ENCODE data around the gene SORCS1. TPM values are rescaled to one million over a fixed set of nuclear protein-coding genes. Genes with fewer than 3 reads are reported as not detected.

SORCS1 gene
- total and polyA plus RNA-seq, 2 experiments from 2014 or later = not detected

GRCh38 chr10:106540645-106541044 lies 623.9 kb downstream of the SORCS1 start:
- H3K9me3 ChIP-seq (ENCODE audit: low read depth) = no peaks in the 10 kb centered on the region
- peaks cover 4% of the 10 kb centered on the region; the same call in 1 of the 2 replicates for H3F3A ChIP-seq (ENCODE audit: insufficient read depth)
- H3K4me2 ChIP-seq (ENCODE audit: unreplicated experiment) = no peak overlapping the region
- no peaks in the 10 kb centered on the region for H3K9me2 ChIP-seq (ENCODE audit: insufficient read depth)
- H4K20me1 ChIP-seq (ENCODE audit: insufficient read depth) = no peaks in the 10 kb centered on the region
- no peak overlapping the region for H2AFZ ChIP-seq
- no peaks in the 10 kb centered on the region for H3K4me1 ChIP-seq (ENCODE audit: insufficient read depth)
- H3K27me3 ChIP-seq (replicated peaks; ENCODE audit: insufficient read depth) = no peaks in the 10 kb centered on the region
- in situ Hi-C loops (cut with MboI) = no loop called here
- peak; percentile 18 for DNase-seq
- H3K4me3 ChIP-seq = no peak overlapping the region
- TF ChIP-seq EZH2phosphoT487 (IDR thresholded peaks at IDR 0.05; ENCODE audit: insufficient read depth, low read depth) (no peak), EZH2 (IDR thresholded peaks at IDR 0.05; ENCODE audit: insufficient read depth, poor library complexity, severe bottlenecking) (no peak)
- H3K9ac ChIP-seq = no peak overlapping the region
- no peaks in the 10 kb centered on the region for H3K36me3 ChIP-seq (ENCODE audit: low read depth)
- H3K27ac ChIP-seq = no peak overlapping the region
- no peaks in the 10 kb centered on the region for H3K79me2 ChIP-seq (ENCODE audit: insufficient read depth)

- no peak overlapping the region for H3K9ac ChIP-seq
- H3K36me3 ChIP-seq (ENCODE audit: low read depth) = no peaks in the 10 kb centered on the region
- no peak for DNase-seq
- no peaks in the 10 kb centered on the region for H3K27me3 ChIP-seq (replicated peaks; ENCODE audit: insufficient read depth)
- no peak overlapping the region for H3K4me3 ChIP-seq
- H3K4me1 ChIP-seq (ENCODE audit: insufficient read depth) = no peaks in the 10 kb centered on the region
- no peak overlapping the region for H2AFZ ChIP-seq
- WGBS, 2 experiments (ENCODE audit: low coverage in 1 of 2, low lambda C conversion rate in 2 of 2, missing lambda C conversion rate in 2 of 2) = 57 to 59% methylated on average over 5 of the region's 5 CpGs
- TF ChIP-seq EZH2phosphoT487 (IDR thresholded peaks at IDR 0.05; ENCODE audit: insufficient read depth, low read depth) (no peak), EZH2 (IDR thresholded peaks at IDR 0.05; ENCODE audit: insufficient read depth, poor library complexity, severe bottlenecking) (no peak)
- in situ Hi-C loops (cut with MboI) = no loop called here
- H3K79me2 ChIP-seq (ENCODE audit: insufficient read depth) = no peaks in the 10 kb centered on the region
- no peaks in the 10 kb centered on the region for H3K9me2 ChIP-seq (ENCODE audit: insufficient read depth)
- no peak overlapping the region for H3K4me2 ChIP-seq (ENCODE audit: unreplicated experiment)
- peaks cover 4% of the 10 kb centered on the region; the same call in 1 of the 2 replicates for H3F3A ChIP-seq (ENCODE audit: insufficient read depth)
- H3K27ac ChIP-seq = no peak overlapping the region
- no peaks in the 10 kb centered on the region for H4K20me1 ChIP-seq (ENCODE audit: insufficient read depth)
- H3K9me3 ChIP-seq (ENCODE audit: low read depth) = no peaks in the 10 kb centered on the region
Measured at GRCh38 chr10:106537866-106538265, 626.6 kb downstream of the SORCS1 start.

- H3F3A ChIP-seq (ENCODE audit: insufficient read depth) = peaks cover 2% of the 10 kb centered on the region; the same call in 1 of the 2 replicates
- H3K27ac ChIP-seq = no peak overlapping the region
- no peak overlapping the region for H3K4me2 ChIP-seq (ENCODE audit: unreplicated experiment)
- in situ Hi-C loops (cut with MboI) = no loop called here
- H3K9me3 ChIP-seq (ENCODE audit: low read depth) = no peaks in the 10 kb centered on the region
- H4K20me1 ChIP-seq (ENCODE audit: insufficient read depth) = no peaks in the 10 kb centered on the region
- no peaks in the 10 kb centered on the region for H3K9me2 ChIP-seq (ENCODE audit: insufficient read depth)
- H3K9ac ChIP-seq = no peak overlapping the region
- no peaks in the 10 kb centered on the region for H3K4me1 ChIP-seq (ENCODE audit: insufficient read depth)
- H3K79me2 ChIP-seq (ENCODE audit: insufficient read depth) = no peaks in the 10 kb centered on the region
- no peak overlapping the region for H2AFZ ChIP-seq
- DNase-seq = peak; percentile 1
- TF ChIP-seq EZH2phosphoT487 (IDR thresholded peaks at IDR 0.05; ENCODE audit: insufficient read depth, low read depth) (no peak), EZH2 (IDR thresholded peaks at IDR 0.05; ENCODE audit: insufficient read depth, poor library complexity, severe bottlenecking) (no peak)
- H3K4me3 ChIP-seq = no peak overlapping the region
- 31 to 36% methylated on average over 5 of the region's 5 CpGs for WGBS, 2 experiments (ENCODE audit: low coverage in 1 of 2, low lambda C conversion rate in 2 of 2, missing lambda C conversion rate in 2 of 2)
- no peaks in the 10 kb centered on the region for H3K36me3 ChIP-seq (ENCODE audit: low read depth)
- no peaks in the 10 kb centered on the region for H3K27me3 ChIP-seq (replicated peaks; ENCODE audit: insufficient read depth)
Measured at GRCh38 chr10:106535304-106535953, 629.1 kb downstream of the SORCS1 start.

- in situ Hi-C loops (cut with MboI) = no loop called here
- TF ChIP-seq EZH2 (IDR thresholded peaks at IDR 0.05; ENCODE audit: insufficient read depth, poor library complexity, severe bottlenecking) (no peak), EZH2phosphoT487 (IDR thresholded peaks at IDR 0.05; ENCODE audit: insufficient read depth, low read depth) (no peak)
- H3K79me2 ChIP-seq (ENCODE audit: insufficient read depth) = no peaks in the 10 kb centered on the region
- H3K36me3 ChIP-seq (ENCODE audit: low read depth) = no peaks in the 10 kb centered on the region
- H3K9me2 ChIP-seq (ENCODE audit: insufficient read depth) = no peaks in the 10 kb centered on the region
- H3K4me1 ChIP-seq (ENCODE audit: insufficient read depth) = no peaks in the 10 kb centered on the region
- no peaks in the 10 kb centered on the region for H3F3A ChIP-seq (ENCODE audit: insufficient read depth)
- H4K20me1 ChIP-seq (ENCODE audit: insufficient read depth) = no peaks in the 10 kb centered on the region
- no peak for DNase-seq
- H3K27ac ChIP-seq = no peak overlapping the region
- H3K9ac ChIP-seq = no peak overlapping the region
- no peak overlapping the region for H3K4me3 ChIP-seq
- no peak overlapping the region for H2AFZ ChIP-seq
- H3K27me3 ChIP-seq (replicated peaks; ENCODE audit: insufficient read depth) = no peaks in the 10 kb centered on the region
- H3K9me3 ChIP-seq (ENCODE audit: low read depth) = no peaks in the 10 kb centered on the region
- WGBS, 2 experiments (ENCODE audit: low coverage in 1 of 2, low lambda C conversion rate in 2 of 2, missing lambda C conversion rate in 2 of 2) = 53 to 55% methylated on average over 2 of the region's 2 CpGs
- no peak overlapping the region for H3K4me2 ChIP-seq (ENCODE audit: unreplicated experiment)
Measured at GRCh38 chr10:106534441-106534840, 630.1 kb downstream of the SORCS1 start.

Data from GM23248 (cell line).